GM18867 (cell line): Measurements from ENCODE around the gene USP32.
"Not testable (repeated sequence)": the region's sequence is repeated elsewhere in the genome, so short reads cannot be mapped to it uniquely, and the experiment has no call there.

Experiments used
- ATAC-seq: cut with Tn5 transposase; IDR thresholded peaks from one replicate; pipeline ENCODE4 v1.9.1; 2021; ENCODE audit warnings: mild to moderate bottlenecking, moderate library complexity; ENCODE audit not compliant: unreplicated experiment

Gene USP32

GRCh38 chr17:60333628-60334031 lies 58.3 kb downstream of the USP32 start:
- no peak for ATAC-seq

GRCh38 chr17:60333072-60333471 lies 58.9 kb downstream of the USP32 start:
- ATAC-seq: not testable (repeated sequence)

- no peak for ATAC-seq
Observed at GRCh38 chr17:60332574-60332973, 59.4 kb downstream of the USP32 start.

- ATAC-seq: no peak
Observed at GRCh38 chr17:60330731-60331130, 61.2 kb downstream of the USP32 start.

GRCh38 chr17:60328679-60329078 lies 63.3 kb downstream of the USP32 start:
- no peak for ATAC-seq

GRCh38 chr17:60327901-60328273 lies 64.0 kb downstream of the USP32 start:
- no peak for ATAC-seq

- no peak for ATAC-seq
Observed at GRCh38 chr17:60327134-60327900, 64.6 kb downstream of the USP32 start.

- ATAC-seq: no peak
Observed at GRCh38 chr17:60326702-60327101, 65.2 kb downstream of the USP32 start.

GRCh38 chr17:60325730-60326524 lies 66.0 kb downstream of the USP32 start:
- no peak for ATAC-seq

- no peak for ATAC-seq
Observed at GRCh38 chr17:60323754-60324153, 68.2 kb downstream of the USP32 start.

- no peak for ATAC-seq
Observed at GRCh38 chr17:60322056-60322387, 69.9 kb downstream of the USP32 start.

GRCh38 chr17:60321336-60322055 lies 70.4 kb downstream of the USP32 start:
- ATAC-seq: no peak

- ATAC-seq: no peak
Observed at GRCh38 chr17:60318830-60319229, 73.1 kb downstream of the USP32 start.

GRCh38 chr17:60318326-60318725 lies 73.6 kb downstream of the USP32 start:
- no peak for ATAC-seq

- ATAC-seq: no peak
Observed at GRCh38 chr17:60315650-60316049, 76.3 kb downstream of the USP32 start.

GRCh38 chr17:60314900-60315299 lies 77.0 kb downstream of the USP32 start:
- peak; percentile 55 for ATAC-seq

GRCh38 chr17:60314423-60314822 lies 77.5 kb downstream of the USP32 start:
- ATAC-seq: peak; percentile 76

- no peak for ATAC-seq
Observed at GRCh38 chr17:60311936-60312335, 80.0 kb downstream of the USP32 start.

- no peak for ATAC-seq
Observed at GRCh38 chr17:60311186-60311585, 80.7 kb downstream of the USP32 start.

- peak; percentile 68 for ATAC-seq
Observed at GRCh38 chr17:60305141-60305540, 86.8 kb downstream of the USP32 start.

- ATAC-seq: no peak
Observed at GRCh38 chr17:60304502-60304901, 87.4 kb downstream of the USP32 start.
